KOPT-K1 (cell line): Measurements from ENCODE around the gene PLEKHA1.

ENCODE experiments used
- H3K27ac ChIP-seq: fragments of 200-600 bp; sonication (generic); 2 replicates; pipeline ENCODE4 v1.5.1; 2016; ENCODE audit warnings: antibody characterized with exemption, mild to moderate bottlenecking, low read depth, low read length; ENCODE audit not compliant: poor library complexity, severe bottlenecking
- H3K36me3 ChIP-seq: fragments of 200-600 bp; sonication (generic); 2 replicates; pipeline ENCODE4 v1.5.1; 2017; ENCODE audit warnings: antibody characterized with exemption, mild to moderate bottlenecking, low read length, moderate library complexity; ENCODE audit not compliant: insufficient read depth
- H3K9me3 ChIP-seq: fragments of 200-600 bp; sonication (generic); 2 replicates; pipeline ENCODE4 v1.5.1; 2017; ENCODE audit warnings: antibody characterized with exemption, low read length, mild to moderate bottlenecking; ENCODE audit not compliant: insufficient read depth, poor library complexity, severe bottlenecking

Gene PLEKHA1

DNA sequence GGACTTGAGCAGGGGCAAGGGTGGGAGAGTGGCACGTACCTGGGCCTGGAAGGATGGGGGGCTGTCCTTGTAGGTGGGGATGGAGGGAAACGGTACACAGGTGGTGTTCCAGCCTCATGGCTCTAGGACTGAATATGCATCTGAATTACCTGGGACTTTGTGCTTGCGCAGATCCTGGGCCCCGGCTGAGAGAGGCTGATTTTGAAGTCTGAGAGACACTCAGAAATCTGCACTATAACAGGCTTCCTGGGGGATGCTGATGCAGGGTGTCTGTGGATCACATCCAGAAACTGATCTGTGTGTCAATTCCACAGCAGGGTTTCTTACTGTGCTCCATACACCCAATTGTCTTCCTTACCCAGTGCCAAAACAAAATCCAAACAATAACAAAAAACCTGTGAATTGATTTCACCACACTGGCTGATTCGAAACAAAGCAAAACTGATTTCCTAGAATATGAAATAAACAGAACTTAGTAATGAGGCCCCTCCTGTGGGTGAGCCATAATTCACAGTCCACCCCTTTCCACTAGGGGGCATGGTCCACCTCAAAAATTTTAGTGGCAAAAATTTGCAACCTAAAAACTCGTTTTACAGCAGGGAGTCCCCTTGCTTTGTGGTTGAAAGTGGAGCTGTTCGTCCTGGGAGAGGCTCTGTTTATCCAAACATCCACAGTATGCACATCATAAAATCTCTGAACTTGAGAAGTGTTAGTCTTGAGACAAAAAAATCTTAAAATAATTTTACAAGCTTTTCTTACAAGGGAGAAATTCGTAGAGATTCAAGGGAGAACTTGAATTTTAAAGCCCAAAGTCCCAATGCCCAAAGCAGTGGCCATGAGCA lies 32.0 kb upstream of the PLEKHA1 start:
- no peak overlapping the region for H3K27ac ChIP-seq
- no peaks in the 10 kb centered on the region for H3K36me3 ChIP-seq
- H3K9me3 ChIP-seq: no peaks in the 10 kb centered on the region

GRCh38 chr10:122343135-122343800 lies 31.2 kb upstream of the PLEKHA1 start:
- no peaks in the 10 kb centered on the region for H3K36me3 ChIP-seq
- no peaks in the 10 kb centered on the region for H3K9me3 ChIP-seq
- H3K27ac ChIP-seq: no peak overlapping the region

GRCh38 chr10:122343936-122344335 lies 30.6 kb upstream of the PLEKHA1 start:
- Histone ChIP-seq H3K27ac (no peak overlapping the region), H3K36me3 (no peaks in the 10 kb centered on the region), H3K9me3 (no peaks in the 10 kb centered on the region)

DNA sequence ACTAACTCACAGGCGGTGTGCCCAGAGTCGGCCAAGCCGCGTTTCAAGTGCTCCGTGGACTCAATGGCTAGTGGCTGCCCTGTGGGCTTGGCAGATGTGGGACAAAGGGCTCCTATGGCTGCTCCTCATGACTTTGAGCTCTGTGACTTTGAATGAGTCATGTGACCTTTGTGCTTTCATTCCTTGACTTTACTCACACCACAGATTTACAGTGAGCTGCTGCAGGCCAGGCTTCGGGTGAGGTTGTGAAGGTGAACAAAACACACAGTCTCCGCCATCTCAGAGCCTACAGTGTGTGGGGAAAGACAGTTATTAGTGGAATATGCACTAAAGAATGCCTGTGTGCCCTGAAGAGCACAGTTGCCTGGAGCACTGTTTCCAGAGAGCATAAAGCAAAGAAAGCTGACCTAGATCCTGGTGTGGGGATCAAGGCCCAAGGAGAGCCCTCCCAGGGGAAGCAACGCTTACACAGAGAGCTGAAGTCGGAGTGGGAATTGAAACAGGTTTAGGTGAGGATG lies 29.7 kb upstream of the PLEKHA1 start:
- Histone ChIP-seq H3K27ac (no peak overlapping the region), H3K9me3 (no peaks in the 10 kb centered on the region), H3K36me3 (no peaks in the 10 kb centered on the region)

GRCh38 chr10:122346326-122346950 lies 28.1 kb upstream of the PLEKHA1 start:
- no peaks in the 10 kb centered on the region for H3K9me3 ChIP-seq

GRCh38 chr10:122347170-122347841 lies 27.2 kb upstream of the PLEKHA1 start:
- H3K9me3 ChIP-seq: no peaks in the 10 kb centered on the region
- no peak overlapping the region for H3K27ac ChIP-seq
- H3K36me3 ChIP-seq: no peaks in the 10 kb centered on the region

More at GRCh38 chr10:122346326-122346950, 28.1 kb upstream of the PLEKHA1 start:
- H3K36me3 ChIP-seq: no peaks in the 10 kb centered on the region
- no peak overlapping the region for H3K27ac ChIP-seq

DNA sequence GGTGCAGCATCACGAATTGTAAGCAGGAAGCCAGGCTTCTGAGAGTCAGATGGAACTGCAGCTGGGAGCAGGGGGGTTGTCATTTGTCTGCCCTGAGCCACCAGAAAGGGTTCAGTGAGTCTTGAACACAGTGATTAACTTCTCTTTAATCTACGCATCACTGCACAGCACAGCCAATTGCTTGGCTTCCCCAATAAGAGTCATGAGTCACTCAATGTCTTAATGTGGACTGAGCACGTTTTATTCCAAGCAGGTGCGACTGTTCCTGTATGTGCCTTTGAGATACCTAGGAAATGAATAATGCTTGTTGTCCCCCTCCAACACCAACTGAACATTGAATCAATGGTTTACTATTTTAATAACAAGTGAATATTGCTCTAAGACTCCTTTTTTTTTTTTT lies 26.0 kb upstream of the PLEKHA1 start:
- Histone ChIP-seq H3K9me3 (no peaks in the 10 kb centered on the region), H3K36me3 (no peaks in the 10 kb centered on the region), H3K27ac (no peak overlapping the region)

- H3K9me3 ChIP-seq: no peaks in the 10 kb centered on the region
- H3K36me3 ChIP-seq: no peaks in the 10 kb centered on the region
- no peak overlapping the region for H3K27ac ChIP-seq
Observed at GRCh38 chr10:122348935-122349361, 25.6 kb upstream of the PLEKHA1 start.

DNA sequence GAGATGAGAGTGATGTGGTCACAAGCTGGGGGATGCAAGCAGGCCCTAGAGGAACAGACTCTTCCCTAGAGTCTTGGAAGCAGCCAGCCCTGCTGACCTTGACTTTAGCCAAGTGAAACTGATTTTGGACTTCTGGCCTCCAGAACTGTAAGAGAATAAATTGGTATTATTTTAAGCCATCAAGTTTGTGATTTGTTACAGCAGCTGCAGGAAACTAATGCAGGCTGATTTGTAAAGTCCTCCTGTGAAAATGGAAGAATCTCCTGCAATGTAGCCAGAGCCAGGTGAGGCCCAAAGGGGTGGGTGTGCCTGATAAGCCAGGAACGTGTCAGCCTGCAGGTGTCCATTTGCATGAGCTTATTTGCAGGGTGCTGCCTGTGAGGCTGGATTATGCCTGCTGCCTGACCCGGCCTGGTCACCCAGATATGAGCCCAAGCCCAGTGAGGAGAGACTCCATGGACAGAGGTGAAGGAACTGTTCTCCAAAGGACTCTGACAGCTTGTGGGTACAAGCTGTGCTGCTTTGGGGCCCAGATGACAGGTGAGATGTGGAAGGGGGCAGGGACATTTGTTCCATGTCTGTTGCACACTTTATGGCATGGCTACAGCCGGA lies 24.6 kb upstream of the PLEKHA1 start:
- Histone ChIP-seq H3K9me3 (no peaks in the 10 kb centered on the region), H3K36me3 (no peaks in the 10 kb centered on the region), H3K27ac (no peak overlapping the region)

- Histone ChIP-seq H3K27ac (no peak overlapping the region), H3K9me3 (no peaks in the 10 kb centered on the region), H3K36me3 (no peaks in the 10 kb centered on the region)
Observed at GRCh38 chr10:122350893-122351292, 23.6 kb upstream of the PLEKHA1 start.

DNA sequence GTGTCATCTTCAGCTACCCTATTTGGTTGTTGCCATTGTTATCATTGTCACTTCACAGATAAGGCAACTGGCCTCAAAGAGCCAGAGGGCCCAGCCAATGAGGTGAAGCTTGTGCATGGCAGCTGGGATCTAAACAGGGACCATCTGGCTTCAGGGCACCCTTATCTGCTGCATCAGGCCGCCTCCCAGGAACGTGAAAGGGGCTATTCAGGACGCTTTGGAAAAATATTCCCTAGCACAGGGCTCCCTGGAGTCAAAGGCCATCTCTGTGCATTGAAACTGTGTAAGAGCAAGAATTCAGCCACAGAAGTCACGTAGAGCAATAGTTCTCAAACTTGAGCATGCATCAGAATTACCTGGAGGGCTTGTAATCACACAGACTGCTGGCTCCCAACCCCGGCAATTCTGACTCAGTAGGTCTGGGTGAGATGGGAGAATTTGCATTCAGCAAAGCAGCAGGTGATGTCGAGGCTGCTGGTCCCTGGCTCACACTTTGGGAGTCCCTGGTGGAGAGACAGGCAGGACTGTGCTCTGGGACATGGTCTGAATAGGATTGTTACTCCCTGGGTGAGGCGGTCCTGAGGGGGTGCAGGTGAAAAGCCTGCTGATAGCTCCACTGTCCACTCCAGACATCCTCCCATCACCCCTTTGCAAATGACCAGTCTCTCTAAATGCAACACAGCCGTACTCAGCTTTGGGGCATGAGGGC lies 21.5 kb upstream of the PLEKHA1 start:
- H3K36me3 ChIP-seq: no peaks in the 10 kb centered on the region
- peaks cover 2% of the 10 kb centered on the region for H3K9me3 ChIP-seq
- H3K27ac ChIP-seq: no peak overlapping the region

DNA sequence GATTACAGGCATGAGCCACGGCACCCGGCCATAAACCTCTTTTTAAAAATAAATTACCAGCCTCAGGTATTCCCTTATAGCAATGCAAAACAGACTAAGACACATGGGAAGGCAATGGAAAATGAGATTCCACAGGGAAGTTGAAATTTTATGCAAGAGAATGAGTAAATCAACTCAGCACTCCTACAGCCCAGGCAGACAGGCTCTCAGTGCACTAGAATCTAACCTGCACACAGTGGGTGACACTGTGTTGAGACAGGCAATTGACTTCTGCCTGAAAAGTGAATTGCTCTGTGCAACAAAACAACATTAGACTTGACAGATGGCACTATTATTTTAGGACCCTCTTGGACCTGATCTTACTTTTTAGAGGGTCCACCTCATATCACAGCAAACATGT lies 20.1 kb upstream of the PLEKHA1 start:
- H3K9me3 ChIP-seq: peaks cover 4% of the 10 kb centered on the region
- H3K36me3 ChIP-seq: no peaks in the 10 kb centered on the region
- H3K27ac ChIP-seq: no peak overlapping the region

DNA sequence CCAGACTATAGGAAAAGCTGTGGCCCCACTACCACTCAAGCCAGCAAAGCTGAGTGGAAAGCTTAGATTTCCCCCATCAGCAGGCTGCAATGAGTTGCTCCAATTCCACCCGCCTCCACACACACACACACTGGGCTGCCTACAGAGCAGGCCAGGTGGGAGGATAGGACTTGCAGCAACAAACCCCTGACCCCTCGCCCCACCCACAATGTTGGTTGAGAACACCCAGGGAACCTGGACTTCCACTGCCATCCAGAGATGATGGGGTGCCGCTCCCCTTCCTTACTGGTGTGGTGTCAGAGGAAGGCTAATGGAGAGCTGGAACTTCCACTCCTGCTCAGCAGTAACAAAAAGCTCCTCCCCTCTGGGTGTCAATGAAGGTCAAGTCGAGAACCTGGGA lies 16.8 kb upstream of the PLEKHA1 start:
- H3K36me3 ChIP-seq: no peaks in the 10 kb centered on the region
- no peak overlapping the region for H3K27ac ChIP-seq
- H3K9me3 ChIP-seq: peaks cover 4% of the 10 kb centered on the region

DNA sequence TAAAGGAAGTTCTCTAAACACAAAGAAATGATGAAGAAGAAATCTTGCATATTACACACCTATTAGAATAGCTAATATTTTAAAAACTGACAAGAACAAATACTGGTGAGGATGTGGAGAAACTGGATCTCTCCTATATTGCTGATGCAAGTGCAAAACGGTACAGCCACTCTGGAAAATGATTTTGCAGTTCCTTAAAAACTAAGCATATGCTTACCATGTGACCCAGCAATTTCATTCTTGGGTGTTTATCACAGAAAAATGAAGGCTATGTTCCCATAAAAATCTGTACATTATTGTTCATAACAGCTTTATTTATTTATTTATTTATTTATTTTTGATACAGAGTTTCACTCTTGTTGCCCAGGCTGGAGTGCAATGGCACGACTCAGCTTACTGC lies 14.9 kb upstream of the PLEKHA1 start:
- Histone ChIP-seq H3K27ac (no peak overlapping the region), H3K36me3 (no peaks in the 10 kb centered on the region), H3K9me3 (peaks cover 4% of the 10 kb centered on the region)
